HG02642 (cell line): Measurements from ENCODE around the gene METAP1D.
A peak's percentile ranks its signal among the peaks of the same experiment; 100 is the strongest.

ENCODE experiments used
- ATAC-seq: cut with Tn5 transposase; IDR thresholded peaks from one replicate; pipeline ENCODE4 v1.9.1; 2021; ENCODE audit warnings: mild to moderate bottlenecking; ENCODE audit not compliant: unreplicated experiment, poor library complexity

METAP1D gene

GRCh38 chr2:172074254-172074653 lies 74.5 kb downstream of the METAP1D start:
- no peak for ATAC-seq

- no peak for ATAC-seq
Observed at GRCh38 chr2:172079416-172079815, 79.7 kb downstream of the METAP1D start.

GRCh38 chr2:172079838-172080640 lies 80.3 kb downstream of the METAP1D start:
- no peak for ATAC-seq

GRCh38 chr2:172080641-172081220 lies 81.0 kb downstream of the METAP1D start:
- no peak for ATAC-seq

GRCh38 chr2:172081221-172082022 lies 81.7 kb downstream of the METAP1D start:
- ATAC-seq, result no peak

- ATAC-seq, result no peak
Observed at GRCh38 chr2:172082105-172082943, 82.6 kb downstream of the METAP1D start.

- ATAC-seq, result no peak
Observed at GRCh38 chr2:172082944-172083627, 83.3 kb downstream of the METAP1D start.

- no peak for ATAC-seq
Observed at GRCh38 chr2:172083628-172084394, 84.1 kb downstream of the METAP1D start.

- no peak for ATAC-seq
Observed at GRCh38 chr2:172084395-172084644, 84.6 kb downstream of the METAP1D start.

GRCh38 chr2:172084645-172085459 lies 85.1 kb downstream of the METAP1D start:
- ATAC-seq, result peak; percentile 86

- ATAC-seq, result peak; percentile 10
Observed at GRCh38 chr2:172085460-172086159, 85.9 kb downstream of the METAP1D start, which contains the start of gene DLX1. Gene DLX1 (plus strand): TSS chr2:172085507. CDS start chr2:172085678, 171 bp downstream.

- ATAC-seq, result no peak
Observed at GRCh38 chr2:172086241-172087206, 86.8 kb downstream of the METAP1D start.

GRCh38 chr2:172087207-172087779 lies 87.5 kb downstream of the METAP1D start:
- ATAC-seq, result no peak

- ATAC-seq, result no peak
Observed at GRCh38 chr2:172087780-172088244, 88.1 kb downstream of the METAP1D start.

- ATAC-seq, result no peak
Observed at GRCh38 chr2:172088245-172089004, 88.7 kb downstream of the METAP1D start.
